GM15510 (cell line): ENCODE measurements around the gene SEMA6D.

Experiments used
- POLR2A ChIP-seq: IDR thresholded peaks from 3 replicates; pipeline ENCODE4 v1.6.1; 2011; ENCODE audit warnings: borderline replicate concordance; ENCODE audit not compliant: insufficient read length; ENCODE audit errors: extremely low read depth

SEMA6D gene

DNA sequence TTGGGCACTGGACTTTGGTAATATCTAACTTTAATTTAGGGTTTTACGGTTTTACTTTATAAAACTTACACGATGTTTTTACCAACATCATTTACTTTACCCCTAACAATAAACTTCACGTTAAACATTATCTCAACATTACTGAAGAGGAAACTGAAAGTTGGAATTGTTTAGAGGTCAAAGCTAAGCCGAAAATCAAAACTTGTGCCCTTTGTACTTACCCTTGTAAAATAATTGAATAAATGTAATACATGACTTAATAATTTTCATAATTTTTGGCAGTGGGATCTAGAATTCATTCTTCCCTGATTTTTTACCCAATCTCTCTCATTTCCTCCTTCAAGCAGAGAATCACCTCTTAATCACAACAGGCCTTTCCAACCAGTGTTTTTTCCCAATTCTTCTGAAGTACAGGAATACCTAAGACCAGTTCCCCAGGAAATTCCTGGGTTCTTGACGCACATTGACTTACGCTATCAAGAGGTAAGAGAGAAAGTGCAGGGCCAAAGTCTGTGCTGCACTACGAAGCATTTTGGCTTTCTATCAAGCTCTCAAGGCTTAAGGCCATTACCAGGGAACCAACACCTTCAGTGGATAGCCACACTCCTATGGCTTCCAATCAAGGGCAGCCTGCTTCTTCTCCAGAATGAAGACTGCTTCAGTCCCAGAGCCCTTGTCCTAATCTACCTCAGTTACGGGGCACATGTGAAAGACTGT lies 11.9 kb upstream of the SEMA6D start:
- TF ChIP-seq POLR2A, result no peak

- no peak for TF ChIP-seq POLR2A
Measured at GRCh38 chr15:47707391-47707790, 9.9 kb upstream of the SEMA6D start.

- TF ChIP-seq POLR2A, result no peak
Measured at GRCh38 chr15:47708161-47708980, 8.9 kb upstream of the SEMA6D start.

DNA sequence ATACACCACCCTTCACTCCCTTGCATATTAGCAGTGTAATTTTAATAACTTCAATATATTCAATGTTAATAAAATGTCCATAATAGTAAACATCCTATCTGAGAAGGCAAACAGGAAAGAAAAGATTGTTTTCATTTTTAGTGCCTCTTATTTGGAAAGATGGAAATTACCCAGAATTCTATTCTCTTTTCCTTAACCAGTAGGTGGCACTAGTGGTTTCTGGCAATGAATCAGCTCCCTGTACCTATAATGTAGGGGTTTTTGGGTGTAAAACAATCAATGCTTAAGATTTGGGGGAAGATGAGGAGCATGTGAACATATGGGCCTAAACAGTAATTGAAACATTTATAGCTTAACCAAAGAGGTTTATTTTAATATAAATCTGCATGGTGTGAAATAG lies 5.7 kb upstream of the SEMA6D start:
- no peak for TF ChIP-seq POLR2A

DNA sequence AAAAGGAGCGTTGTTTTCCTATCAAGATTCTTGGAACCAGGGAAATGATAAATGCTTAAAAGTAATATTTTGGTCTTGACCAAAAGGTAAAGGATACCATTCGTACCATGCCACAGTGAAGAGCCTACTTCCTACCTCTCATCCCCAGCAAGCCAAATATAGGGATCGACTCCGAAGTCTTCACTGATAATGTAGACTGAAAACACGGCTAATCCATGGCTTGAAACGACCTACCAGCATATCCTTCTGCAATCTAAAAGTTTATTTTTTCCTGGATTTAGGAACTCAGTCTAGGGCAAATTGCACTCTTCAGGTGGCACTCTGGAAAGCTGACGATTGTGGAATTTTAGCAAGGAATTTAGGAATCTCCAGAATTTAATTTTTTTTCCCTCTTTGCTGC lies 1.9 kb upstream of the SEMA6D start:
- no peak for TF ChIP-seq POLR2A

GRCh38 chr15:47715856-47716445 lies 1.4 kb upstream of the SEMA6D start:
- no peak for TF ChIP-seq POLR2A

GRCh38 chr15:47716516-47716915 lies 789 bp upstream of the SEMA6D start:
- TF ChIP-seq POLR2A, result no peak

DNA sequence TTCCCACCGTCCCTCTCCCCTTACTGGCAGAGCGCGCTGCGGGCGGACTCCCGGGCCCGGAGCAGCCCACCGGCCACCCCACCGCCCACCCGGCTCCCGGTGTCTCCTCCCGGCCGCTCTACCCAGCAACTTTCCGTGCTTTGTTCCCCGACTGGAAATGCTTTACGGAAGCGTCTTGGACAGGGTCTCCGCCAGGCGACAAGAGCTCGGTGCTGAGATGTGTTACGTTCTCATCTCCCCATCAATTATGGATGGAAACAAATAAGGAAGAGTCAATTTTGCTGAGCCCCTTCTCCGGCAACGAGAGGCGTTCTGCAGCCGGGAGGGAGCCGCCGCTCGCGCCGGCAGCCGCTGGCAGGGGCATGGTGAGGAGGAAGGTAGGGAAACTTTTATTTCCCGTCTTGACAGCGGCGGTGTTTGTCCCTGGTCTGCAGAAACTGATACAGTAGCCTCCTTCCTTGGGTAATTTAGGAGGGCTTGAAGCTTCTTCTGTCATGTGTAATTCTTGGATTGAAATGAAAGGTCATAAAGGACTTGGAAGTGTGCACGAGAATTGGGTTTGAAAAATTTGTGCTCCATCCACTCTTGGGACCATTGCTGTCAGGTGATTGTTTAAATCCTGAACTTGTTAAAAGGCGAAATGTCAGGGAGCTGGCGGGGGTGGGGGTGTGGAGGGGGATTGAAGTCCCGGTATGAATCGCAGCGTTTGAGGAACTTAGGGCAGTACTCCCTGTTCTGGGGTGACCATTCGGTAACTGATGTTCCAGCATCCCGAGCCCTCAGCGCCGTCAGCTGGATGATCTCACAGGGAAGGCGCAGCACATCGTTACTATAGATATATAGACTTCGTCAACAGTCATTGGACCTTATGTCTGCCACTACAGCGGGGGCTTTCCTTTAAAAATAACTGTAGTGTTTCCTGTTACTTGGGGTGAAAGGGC lies 1.5 kb downstream of the SEMA6D start:
- no peak for TF ChIP-seq POLR2A

- TF ChIP-seq POLR2A, result no peak
Measured at GRCh38 chr15:47719730-47720129, 2.4 kb downstream of the SEMA6D start.

GRCh38 chr15:47720555-47720954 lies 3.2 kb downstream of the SEMA6D start:
- TF ChIP-seq POLR2A, result no peak

DNA sequence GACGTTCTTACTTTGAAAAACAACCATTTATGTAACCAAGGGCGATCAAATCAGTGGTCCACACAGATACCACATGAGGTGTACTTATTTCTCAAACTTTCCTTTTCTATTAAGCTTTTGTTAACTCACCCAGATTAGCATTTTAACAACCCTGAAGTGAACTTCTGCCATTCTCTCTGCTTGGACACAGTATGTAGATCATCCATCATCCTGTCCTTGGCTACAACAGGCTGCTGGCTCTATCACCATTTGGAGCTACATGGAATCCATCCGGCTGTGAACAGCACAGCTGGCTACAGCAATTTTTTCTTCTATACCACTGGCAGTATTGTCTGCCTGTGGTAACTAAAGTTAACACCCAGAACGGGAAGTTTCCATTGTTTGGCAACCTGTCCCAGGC lies 4.4 kb downstream of the SEMA6D start:
- TF ChIP-seq POLR2A, result no peak

DNA sequence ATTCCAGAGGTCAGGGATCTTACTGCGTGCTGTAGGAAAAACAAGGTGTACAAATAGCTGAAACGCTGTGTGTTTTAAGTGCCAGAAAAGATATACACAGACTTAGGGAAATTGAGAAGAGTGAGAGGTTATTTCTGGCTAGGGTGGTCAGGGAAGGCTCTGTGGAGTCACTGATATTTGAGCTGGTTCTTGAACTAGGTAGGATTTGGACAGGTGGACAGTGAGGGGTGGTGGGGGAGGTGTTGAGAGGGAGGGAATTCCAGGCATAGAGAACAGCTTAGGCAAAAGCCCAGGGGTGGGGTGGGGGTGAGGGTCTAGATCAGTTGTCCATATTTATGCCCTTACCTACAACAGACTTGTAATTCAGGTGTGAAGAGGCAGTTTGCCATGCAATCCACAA lies 7.0 kb downstream of the SEMA6D start:
- no peak for TF ChIP-seq POLR2A

GRCh38 chr15:47725051-47725450 lies 7.7 kb downstream of the SEMA6D start:
- TF ChIP-seq POLR2A, result no peak

DNA sequence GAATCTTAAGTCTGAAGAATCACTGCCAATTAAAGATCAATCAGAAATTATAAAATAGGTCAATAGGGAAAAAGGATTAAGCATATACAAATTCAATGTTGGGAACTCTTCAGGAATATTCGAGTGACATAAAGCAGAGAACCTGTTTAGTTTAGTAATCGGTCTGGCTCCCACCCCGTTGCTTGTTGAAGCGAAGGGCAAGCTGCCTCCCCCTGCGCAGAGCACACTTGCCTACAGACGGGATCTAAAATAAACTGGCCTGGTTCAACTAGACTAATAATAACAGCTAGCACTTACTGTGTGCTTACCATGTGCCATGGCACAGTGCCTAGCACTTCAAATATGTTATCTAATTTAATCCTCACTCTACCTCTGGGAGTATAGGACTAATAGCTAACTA lies 8.6 kb downstream of the SEMA6D start:
- TF ChIP-seq POLR2A, result no peak
